VCaP (cell line): ENCODE results near the gene ZNF274.
"Not testable (repeated sequence)": the region's sequence is repeated elsewhere in the genome, so short reads cannot be mapped to it uniquely, and the experiment has no call there.

Experiments
- H3K27ac ChIP-seq: fragments of 450-650 bp; 2 replicates; pipeline ENCODE4 v1.5.1; 2017
- TF ChIP-seq, protein P1 (sequence below): fragments of 450-650 bp; conservative IDR thresholded peaks from 2 replicates; pipeline ENCODE4 v1.5.1; 2017; ENCODE audit warnings: mild to moderate bottlenecking, moderate library complexity

The ZNF274 gene

GRCh38 chr19:58243351-58243750 lies 60.5 kb downstream of the ZNF274 start:
- no peak overlapping the region for H3K27ac ChIP-seq

DNA sequence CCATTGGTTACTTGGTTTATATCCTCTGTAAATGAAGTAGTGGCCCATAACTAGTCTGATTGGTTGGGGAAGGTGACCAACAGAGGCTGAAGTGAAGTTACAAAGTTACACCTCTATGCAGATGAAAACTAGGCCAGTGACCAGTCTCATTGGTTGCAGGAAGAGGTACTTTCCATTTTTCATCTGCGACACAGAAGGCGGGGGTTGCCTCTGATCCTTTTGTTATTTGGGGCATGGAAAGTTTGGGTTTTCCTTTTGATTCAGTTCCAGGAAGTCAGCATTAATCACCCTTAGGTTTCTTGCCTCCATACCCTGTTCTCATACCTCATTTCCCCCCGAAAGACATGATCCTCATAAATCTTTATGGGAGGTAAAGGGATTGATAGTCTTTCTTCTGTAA lies 66.0 kb downstream of the ZNF274 start:
- H3K27ac ChIP-seq: no peak overlapping the region
- TF ChIP-seq, protein P1, sequence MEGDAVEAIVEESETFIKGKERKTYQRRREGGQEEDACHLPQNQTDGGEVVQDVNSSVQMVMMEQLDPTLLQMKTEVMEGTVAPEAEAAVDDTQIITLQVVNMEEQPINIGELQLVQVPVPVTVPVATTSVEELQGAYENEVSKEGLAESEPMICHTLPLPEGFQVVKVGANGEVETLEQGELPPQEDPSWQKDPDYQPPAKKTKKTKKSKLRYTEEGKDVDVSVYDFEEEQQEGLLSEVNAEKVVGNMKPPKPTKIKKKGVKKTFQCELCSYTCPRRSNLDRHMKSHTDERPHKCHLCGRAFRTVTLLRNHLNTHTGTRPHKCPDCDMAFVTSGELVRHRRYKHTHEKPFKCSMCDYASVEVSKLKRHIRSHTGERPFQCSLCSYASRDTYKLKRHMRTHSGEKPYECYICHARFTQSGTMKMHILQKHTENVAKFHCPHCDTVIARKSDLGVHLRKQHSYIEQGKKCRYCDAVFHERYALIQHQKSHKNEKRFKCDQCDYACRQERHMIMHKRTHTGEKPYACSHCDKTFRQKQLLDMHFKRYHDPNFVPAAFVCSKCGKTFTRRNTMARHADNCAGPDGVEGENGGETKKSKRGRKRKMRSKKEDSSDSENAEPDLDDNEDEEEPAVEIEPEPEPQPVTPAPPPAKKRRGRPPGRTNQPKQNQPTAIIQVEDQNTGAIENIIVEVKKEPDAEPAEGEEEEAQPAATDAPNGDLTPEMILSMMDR: no peak

More at GRCh38 chr19:58243351-58243750, 60.5 kb downstream of the ZNF274 start:
- TF ChIP-seq, protein P1: no peak

DNA sequence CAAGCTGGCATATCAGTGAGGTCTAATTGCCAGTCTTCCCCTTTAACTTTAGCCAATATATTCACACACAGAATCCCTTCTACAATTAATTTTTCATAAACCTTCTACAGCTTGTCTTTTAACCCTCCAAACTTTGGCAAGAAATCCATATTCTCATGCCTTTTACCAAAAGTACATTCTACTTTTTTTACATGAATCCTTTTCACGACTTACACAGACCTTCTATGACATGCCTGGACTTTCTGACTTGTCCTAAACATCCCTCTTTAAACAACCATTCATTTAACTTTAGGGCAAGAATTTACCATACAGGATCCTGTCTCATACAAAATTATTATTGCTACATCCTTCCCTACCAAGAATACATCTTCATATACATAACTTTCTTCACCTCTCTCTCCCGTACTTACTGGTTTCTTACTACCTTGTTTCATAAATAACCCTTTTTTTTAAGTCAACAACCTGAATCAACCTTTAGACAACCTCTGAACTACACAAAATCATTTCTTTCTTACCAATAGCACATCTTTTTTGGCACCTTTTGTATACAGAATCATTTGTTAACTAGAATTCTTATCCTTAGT lies 69.3 kb downstream of the ZNF274 start:
- TF ChIP-seq, protein P1: no peak
- H3K27ac ChIP-seq: no peak overlapping the region

DNA sequence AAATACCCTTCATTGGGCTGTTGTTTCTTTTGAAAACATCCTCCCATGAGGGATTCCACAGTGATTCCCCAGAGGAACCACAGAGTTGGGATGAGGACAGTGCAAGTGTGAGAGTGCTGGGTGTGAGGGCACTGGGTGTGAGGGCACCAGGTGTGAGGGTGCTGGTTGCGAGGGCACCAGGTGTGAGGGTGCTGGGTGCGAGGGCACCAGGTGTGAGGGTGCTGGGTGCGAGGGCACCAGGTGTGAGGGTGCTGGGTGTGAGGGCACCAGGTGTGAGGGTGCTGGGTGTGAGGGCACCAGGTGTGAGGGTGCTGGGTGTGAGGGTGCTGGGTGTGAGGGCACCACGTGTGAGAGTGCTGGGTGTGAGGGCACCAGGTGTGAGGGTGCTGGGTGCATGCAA lies 75.4 kb downstream of the ZNF274 start:
- not testable (repeated sequence) for H3K27ac ChIP-seq

- TF ChIP-seq, protein P1: no peak
- no peak overlapping the region for H3K27ac ChIP-seq
Observed at GRCh38 chr19:58261600-58261967, 78.7 kb downstream of the ZNF274 start.

- TF ChIP-seq, protein P1: no peak
- H3K27ac ChIP-seq: no peak overlapping the region
Observed at GRCh38 chr19:58261968-58262921, 79.4 kb downstream of the ZNF274 start.

DNA sequence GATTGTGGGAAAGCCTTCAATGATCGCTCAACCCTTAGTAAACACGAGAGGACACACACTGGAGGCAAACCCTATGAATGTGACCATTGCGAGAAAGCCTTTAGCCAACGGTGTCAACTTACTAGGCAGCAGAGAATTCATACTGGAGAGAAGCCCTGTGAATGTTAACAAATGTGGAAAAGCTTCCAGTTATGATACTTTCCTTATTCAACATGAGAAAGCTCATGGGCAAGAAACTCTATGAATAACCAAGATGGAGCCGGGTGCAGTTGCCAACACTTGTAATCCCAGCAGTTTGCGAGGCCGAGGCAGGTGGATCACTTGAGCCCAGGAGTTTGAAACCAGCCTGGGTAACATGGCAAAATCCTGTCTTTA lies 80.0 kb downstream of the ZNF274 start:
- no peak overlapping the region for H3K27ac ChIP-seq
- TF ChIP-seq, protein P1: no peak
